DND-41 (cell line): ENCODE results near the gene ADD1.

Experiments
- ATAC-seq: fragments of 200-7000 bp; cut with Tn5 transposase; 3 replicates; pipeline ENCODE4 v1.9.1; 2021; ENCODE audit warnings: low read depth; ENCODE audit not compliant: insufficient read depth
- DNase-seq: peaks from one replicate; pipeline ENCODE4 v3.0.0-alpha.2; 2020
- H2AFZ ChIP-seq: 2 replicates; pipeline ENCODE4 v1.6.0; 2012; ENCODE audit warnings: low read depth, low read length
- H3K27ac ChIP-seq: 2 replicates; pipeline ENCODE4 v1.5.1; 2012; ENCODE audit warnings: low read length, inconsistent platforms
- H3K27me3 ChIP-seq: fragments of 200-600 bp; sonication (generic); 2 replicates; pipeline ENCODE4 v1.6.0; 2012; ENCODE audit warnings: low read length, mild to moderate bottlenecking, inconsistent platforms; ENCODE audit not compliant: insufficient read depth, poor library complexity
- H3K36me3 ChIP-seq: 2 replicates; pipeline ENCODE4 v1.5.1; 2012; ENCODE audit warnings: low read length, inconsistent platforms; ENCODE audit not compliant: insufficient read depth
- H3K4me1 ChIP-seq: 2 replicates; pipeline ENCODE4 v1.5.1; 2012; ENCODE audit warnings: mild to moderate bottlenecking, low read length; ENCODE audit not compliant: insufficient read depth
- H3K4me2 ChIP-seq: 2 replicates; pipeline ENCODE4 v1.6.0; 2012; ENCODE audit warnings: mild to moderate bottlenecking, moderate library complexity, low read length, inconsistent platforms; ENCODE audit not compliant: insufficient read depth
- H3K4me3 ChIP-seq, 2 experiments: fragments of 200-600 bp in 1 of 2; shearing (Covaris generic) in 1 of 2; 2 replicates each; pipeline ENCODE4 v1.5.1; 2012 to 2016; ENCODE audit warnings: inconsistent platforms in 2 of 2, low read length in 2 of 2, mild to moderate bottlenecking in 2 of 2, low read depth in 1 of 2, moderate library complexity in 1 of 2
- H3K79me2 ChIP-seq: 2 replicates; pipeline ENCODE4 v1.6.0; 2012; ENCODE audit warnings: low read length, inconsistent platforms; ENCODE audit not compliant: insufficient read depth
- H3K9ac ChIP-seq: 2 replicates; pipeline ENCODE4 v1.6.0; 2012; ENCODE audit warnings: low read depth, mild to moderate bottlenecking, inconsistent platforms, low read length, moderate library complexity
- H3K9me3 ChIP-seq: 2 replicates; pipeline ENCODE4 v1.5.1; 2012; ENCODE audit warnings: low read length, moderate library complexity, mild to moderate bottlenecking, inconsistent platforms; ENCODE audit not compliant: insufficient read depth, severe bottlenecking
- H4K20me1 ChIP-seq: 2 replicates; pipeline ENCODE4 v1.6.0; 2012; ENCODE audit warnings: low read length; ENCODE audit not compliant: insufficient read depth
- CTCF ChIP-seq: IDR thresholded peaks from 2 replicates; pipeline ENCODE4 v1.5.1; 2012; ENCODE audit warnings: borderline replicate concordance, low read length, moderate library complexity, mild to moderate bottlenecking; ENCODE audit not compliant: poor library complexity, severe bottlenecking; ENCODE audit errors: extremely low read depth
- EZH2 ChIP-seq: IDR thresholded peaks from 3 replicates; pipeline ENCODE4 v1.6.1; 2012; ENCODE audit warnings: borderline replicate concordance, low read depth, mild to moderate bottlenecking, moderate library complexity, low read length, inconsistent platforms; ENCODE audit not compliant: severe bottlenecking

Gene ADD1

GRCh38 chr4:2858451-2859217 is 15.0 kb downstream of the ADD1 start:
- no peaks in the 10 kb centered on the region for H3K27me3 ChIP-seq
- H3K9ac ChIP-seq: no peak overlapping the region
- no peak overlapping the region for H2AFZ ChIP-seq
- no peak for DNase-seq
- H3K79me2 ChIP-seq: peaks cover 99% of the 10 kb centered on the region
- H3K4me3 ChIP-seq: no peak overlapping the region
- no peak overlapping the region for H3K27ac ChIP-seq
- peaks cover 17% of the 10 kb centered on the region for H3K36me3 ChIP-seq
- H3K4me1 ChIP-seq: no peaks in the 10 kb centered on the region
- ATAC-seq: no peak
- no peak for TF ChIP-seq EZH2
- TF ChIP-seq CTCF: no peak
- no peak overlapping the region for H3K4me2 ChIP-seq
- H4K20me1 ChIP-seq: peaks cover 67% of the 10 kb centered on the region
- no peaks in the 10 kb centered on the region for H3K9me3 ChIP-seq

GRCh38 chr4:2859514-2859913 is 15.9 kb downstream of the ADD1 start:
- Histone ChIP-seq H3K4me1 (no peaks in the 10 kb centered on the region), H3K27me3 (no peaks in the 10 kb centered on the region), H3K4me3 (no peak overlapping the region), H3K9ac (no peak overlapping the region), H2AFZ (no peak overlapping the region), H3K9me3 (no peaks in the 10 kb centered on the region), H3K36me3 (peaks cover 8% of the 10 kb centered on the region; the same call in 1 of the 2 replicates), H3K79me2 (peaks cover 99% of the 10 kb centered on the region), H3K4me2 (no peak overlapping the region), H4K20me1 (peaks cover 68% of the 10 kb centered on the region), H3K27ac (no peak overlapping the region)
- no peak for DNase-seq
- no peak for TF ChIP-seq EZH2
- no peak for TF ChIP-seq CTCF
- ATAC-seq: no peak

GRCh38 chr4:2860391-2861348 is 17.0 kb downstream of the ADD1 start:
- no peak overlapping the region for H3K27ac ChIP-seq

More at GRCh38 chr4:2860391-2861348, 17.0 kb downstream of the ADD1 start:
- H3K4me1 ChIP-seq: no peaks in the 10 kb centered on the region
- DNase-seq (no peak), ATAC-seq (no peak)
- no peak overlapping the region for H3K9ac ChIP-seq
- no peak overlapping the region for H3K4me2 ChIP-seq
- no peaks in the 10 kb centered on the region for H3K9me3 ChIP-seq
- 0 out of 2 replicates have a peak, but pooled peaks cover 2% of the 10 kb centered on the region for H3K36me3 ChIP-seq
- no peak for TF ChIP-seq EZH2
- no peak for TF ChIP-seq CTCF
- H3K79me2 ChIP-seq: peaks cover 99% of the 10 kb centered on the region
- no peak overlapping the region for H2AFZ ChIP-seq
- H3K27me3 ChIP-seq: no peaks in the 10 kb centered on the region
- H4K20me1 ChIP-seq: peaks cover 65% of the 10 kb centered on the region
- no peak overlapping the region for H3K4me3 ChIP-seq
